ELF-1 (cell line): Measurements from ENCODE around the gene ZBTB37.
"Not testable (repeated sequence)": the region's sequence is repeated elsewhere in the genome, so short reads cannot be mapped to it uniquely, and the experiment has no call there.

Experiments
- DNase-seq: peaks from one replicate; pipeline ENCODE4 v3.0.0-alpha.2; 2016; ENCODE audit warnings: low read depth, low spot score

ZBTB37 gene, protein sequence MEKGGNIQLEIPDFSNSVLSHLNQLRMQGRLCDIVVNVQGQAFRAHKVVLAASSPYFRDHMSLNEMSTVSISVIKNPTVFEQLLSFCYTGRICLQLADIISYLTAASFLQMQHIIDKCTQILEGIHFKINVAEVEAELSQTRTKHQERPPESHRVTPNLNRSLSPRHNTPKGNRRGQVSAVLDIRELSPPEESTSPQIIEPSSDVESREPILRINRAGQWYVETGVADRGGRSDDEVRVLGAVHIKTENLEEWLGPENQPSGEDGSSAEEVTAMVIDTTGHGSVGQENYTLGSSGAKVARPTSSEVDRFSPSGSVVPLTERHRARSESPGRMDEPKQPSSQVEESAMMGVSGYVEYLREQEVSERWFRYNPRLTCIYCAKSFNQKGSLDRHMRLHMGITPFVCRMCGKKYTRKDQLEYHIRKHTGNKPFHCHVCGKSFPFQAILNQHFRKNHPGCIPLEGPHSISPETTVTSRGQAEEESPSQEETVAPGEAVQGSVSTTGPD

DNA sequence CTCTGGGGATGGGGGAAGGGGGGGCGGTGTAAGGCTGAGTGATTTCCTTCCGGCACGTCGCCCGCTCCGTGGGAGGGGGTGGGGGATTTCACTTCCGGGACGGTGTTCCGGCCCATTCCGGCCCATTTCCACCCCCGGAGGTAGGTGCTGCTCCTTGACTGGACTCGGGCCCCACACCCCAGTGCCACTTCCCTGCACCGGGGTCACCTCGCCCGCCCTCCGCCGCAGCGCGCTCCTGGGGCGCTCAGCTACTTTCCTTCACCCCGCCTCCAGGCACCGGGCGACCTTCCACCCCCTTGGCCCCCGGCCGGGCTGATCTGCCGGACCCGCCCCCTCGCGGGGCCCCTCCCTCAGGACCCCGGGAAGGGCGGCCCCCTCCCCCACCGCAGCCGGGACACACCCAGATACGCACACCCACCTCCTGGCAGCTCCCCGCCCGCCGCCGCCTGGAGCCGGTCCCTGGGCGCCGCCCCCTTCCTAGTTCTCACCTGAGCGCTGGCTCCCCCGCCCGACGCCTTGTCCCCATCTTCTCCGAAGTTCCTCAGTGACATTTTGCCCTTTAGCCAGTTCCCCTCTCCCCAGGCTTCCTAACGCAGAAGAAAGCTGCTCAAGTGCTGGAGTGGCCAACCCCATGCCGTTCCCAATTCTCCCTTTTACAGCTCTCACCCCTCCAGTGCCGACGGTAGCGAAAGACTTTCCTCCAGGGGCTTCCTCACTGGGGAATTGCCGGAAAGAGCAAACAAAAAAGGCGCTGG is at the start of gene ZBTB37:
Gene ZBTB37, plus strand, starts transcription at position 115 of the 755 bp plus-strand sequence. CDS start 1,846 bp downstream, outside the sequence.
- DNase-seq, result peak; percentile 96

DNA sequence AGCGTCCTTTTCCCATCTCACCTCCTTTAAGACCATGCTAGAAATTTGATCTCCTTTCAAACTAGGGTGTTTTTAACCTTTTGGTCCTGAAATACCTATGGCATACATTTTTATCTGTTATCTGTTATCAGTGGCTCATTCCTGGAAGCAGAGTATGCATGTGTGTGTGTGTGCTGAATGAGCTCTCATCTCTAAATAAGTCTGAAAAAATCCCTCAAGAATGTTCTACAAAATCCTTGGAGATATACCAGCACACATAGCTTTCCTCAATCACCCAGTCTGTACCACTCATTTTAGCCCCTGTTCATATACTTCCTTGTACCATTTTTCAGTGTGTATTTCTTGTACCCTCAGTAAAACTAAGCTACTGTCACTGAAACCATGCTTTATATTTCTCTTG is 49.7 kb upstream of the ZBTB37 start:
- DNase-seq, result no peak

DNA sequence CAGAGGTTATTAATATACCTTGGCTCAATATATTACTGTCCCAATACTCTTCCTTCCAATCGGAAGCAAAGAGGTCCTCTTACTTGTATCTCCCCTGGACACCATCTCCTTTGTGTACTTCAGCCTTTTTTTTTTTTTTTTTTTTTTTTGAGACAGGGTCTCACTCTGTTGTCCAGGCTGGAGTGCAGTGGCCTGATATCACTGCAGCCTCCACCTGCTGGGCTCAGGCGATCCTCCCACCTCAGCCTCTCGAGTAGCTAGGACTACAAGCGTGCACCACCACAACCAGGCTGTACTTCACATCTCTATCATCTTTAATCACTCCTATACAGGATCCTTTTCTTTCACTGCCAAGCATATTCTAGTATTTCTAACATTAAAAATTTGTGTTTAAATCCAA is 46.5 kb upstream of the ZBTB37 start:
- DNase-seq, result peak; percentile 1

DNA sequence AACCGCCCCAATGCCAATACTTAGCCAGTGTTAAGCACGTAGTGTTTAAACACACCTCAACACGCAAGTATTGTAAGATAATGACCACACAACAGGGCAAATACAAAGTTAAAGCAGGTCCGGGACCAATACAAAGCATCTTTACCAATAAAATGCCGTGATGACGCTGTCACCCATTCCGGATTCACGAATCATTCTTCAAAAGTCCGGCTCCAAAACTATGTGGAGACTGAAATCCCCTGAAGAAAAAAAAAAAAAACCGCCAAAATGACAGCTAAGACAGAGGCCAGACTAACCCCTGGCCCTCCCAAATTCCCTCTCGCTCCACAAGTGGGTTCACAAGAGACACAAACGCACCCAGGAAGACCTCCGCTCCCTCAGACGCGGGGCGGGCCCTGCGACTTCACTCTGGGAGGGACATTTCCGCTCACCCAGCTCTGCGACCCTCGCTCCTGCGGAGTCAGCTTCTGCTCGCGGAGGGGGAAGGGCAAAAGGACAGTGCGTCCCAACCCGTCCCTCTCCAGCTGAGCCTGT is 44.3 kb upstream of the ZBTB37 start:
- no peak for DNase-seq

DNA sequence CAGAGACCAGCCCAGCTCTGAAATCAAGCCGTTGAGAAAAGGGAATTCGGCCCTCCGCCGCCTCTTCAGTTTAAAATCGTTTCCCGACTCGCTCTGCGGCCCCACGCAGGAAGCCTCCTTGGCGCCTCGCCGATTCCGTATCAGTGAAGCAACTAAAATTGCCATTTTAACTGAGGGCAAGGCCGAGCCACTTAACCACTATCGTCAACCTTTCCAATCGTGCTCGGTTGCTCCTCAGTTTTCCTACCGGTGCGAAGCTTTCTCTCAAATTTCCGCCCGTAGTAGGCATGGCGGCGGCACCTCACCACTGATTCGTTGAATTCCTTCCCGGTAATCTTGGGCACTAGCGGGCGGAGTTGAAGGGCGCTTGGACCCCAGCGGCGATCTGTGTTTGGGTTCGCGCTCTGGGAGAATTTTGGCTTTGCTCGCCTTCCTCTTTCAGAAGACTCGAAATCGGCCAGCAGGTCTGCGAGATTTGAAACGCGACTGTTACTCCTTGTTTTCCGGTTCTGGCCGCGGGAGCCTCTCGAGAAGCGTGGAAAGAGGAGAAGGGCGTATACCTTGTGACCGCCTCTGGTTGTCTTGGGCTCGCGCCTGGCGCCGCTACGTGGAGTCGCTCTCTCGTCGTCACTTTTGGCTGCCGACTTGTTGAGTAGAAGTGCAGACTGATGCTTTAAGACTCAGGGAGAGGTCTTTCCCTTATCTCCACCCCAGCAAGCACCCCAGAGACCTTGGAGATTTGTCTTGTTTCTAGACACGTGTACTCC is 43.7 kb upstream of the ZBTB37 start, which contains the start of the genes CENPL and DARS2:
Gene CENPL, minus strand, starts transcription at position 569 of the 767 bp plus-strand sequence. CDS start 13,584 bp downstream, outside the sequence.
Gene DARS2, plus strand, starts transcription at position 359 of the 767 bp plus-strand sequence. CDS start 557 bp downstream, outside the sequence.
- peak; percentile 98 for DNase-seq

DNA sequence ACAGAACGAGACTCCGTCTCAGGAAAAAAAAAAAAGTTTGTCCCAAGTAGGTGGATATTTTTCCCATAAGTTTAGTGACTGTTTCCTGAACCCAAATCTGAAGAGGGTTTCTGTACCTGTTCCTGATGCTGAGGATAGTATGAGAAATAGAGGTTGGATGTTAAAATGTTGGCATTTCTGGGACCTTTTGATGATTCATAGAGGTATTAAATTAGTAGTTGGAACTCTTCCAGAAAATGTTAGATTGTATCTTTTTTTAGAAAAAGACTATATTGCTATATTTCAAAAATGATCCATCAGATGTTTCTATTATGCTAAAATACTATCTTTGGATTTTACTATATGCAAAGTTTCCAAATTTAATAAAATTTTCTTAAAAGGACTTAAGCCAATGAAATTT is 40.6 kb upstream of the ZBTB37 start:
- DNase-seq, result no peak

DNA sequence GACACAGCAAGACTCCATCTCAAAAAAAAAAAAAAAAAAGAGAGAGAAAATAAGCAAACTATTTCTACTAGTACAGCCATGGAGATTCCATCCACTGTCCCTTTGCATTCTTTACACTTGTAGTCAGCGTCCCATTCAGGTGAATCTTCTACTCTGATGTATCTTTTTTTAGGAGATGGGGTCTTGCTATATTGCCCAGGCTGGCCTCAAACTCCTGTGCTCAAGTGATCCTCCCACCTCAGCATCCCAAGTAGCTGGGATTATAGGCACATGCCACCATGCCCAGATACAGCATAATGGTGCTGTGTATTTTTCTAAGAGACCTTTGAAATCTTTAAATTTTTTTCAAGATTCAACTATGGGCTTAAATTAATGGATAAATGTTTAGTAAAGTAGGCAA is 35.4 kb upstream of the ZBTB37 start:
- no peak for DNase-seq

DNA sequence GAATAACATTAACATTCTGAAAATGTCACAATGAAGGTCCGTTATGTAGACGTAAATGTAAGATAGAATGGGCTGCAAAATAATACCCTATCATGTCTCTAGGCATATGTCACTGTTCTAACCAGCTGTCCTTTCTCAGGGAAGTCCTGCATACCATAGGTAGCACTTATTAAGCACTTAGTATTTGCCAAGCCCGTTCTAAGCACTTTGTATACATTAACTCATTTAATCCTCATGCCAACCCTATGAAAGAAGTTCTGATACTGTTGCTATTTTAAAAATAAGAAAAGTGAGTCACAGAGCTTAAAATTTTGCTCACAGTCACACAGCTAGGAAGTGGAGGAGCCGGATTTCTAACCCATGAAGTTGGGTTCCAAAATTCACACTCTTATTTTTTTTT is 16.1 kb upstream of the ZBTB37 start:
- DNase-seq, result no peak

DNA sequence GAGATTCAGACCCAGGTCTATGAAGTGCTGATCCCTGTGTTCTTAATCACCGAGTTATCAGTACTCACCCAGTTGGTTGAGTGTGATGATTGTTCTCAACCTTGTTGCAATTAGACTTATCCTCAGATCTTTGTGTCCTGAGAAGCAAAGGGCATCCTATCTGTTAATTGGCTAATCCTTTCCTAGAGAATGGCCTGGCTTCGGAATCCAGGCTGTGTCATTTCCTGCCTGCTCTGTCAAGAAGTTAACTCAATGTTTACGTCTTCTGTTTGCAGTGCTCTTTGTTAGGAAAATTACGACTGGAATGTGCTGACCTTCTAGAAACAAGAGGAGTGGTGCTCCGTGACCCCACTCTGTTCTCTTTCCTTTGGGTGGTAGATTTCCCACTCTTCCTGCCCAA is 15.1 kb upstream of the ZBTB37 start:
- peak; percentile 81 for DNase-seq

DNA sequence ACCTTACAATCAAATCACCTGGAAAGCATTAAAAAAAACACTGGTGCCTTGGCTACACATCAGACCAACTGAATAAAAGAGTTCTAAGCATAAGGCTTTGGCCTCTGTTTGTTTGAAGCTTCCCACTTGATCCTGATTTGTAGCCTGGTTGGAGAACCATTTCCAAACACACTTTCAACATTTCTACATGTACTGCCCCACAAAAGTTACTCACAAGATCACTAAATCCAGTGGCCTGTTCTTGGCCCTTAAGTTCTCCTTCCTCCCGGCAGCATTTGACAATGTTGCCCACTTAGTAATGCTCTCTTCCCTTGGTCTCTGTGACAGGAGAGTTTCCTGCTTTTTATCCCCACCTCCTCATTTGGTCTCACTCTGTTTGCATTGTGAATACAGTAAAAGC is 12.2 kb upstream of the ZBTB37 start:
- DNase-seq, result no peak

DNA sequence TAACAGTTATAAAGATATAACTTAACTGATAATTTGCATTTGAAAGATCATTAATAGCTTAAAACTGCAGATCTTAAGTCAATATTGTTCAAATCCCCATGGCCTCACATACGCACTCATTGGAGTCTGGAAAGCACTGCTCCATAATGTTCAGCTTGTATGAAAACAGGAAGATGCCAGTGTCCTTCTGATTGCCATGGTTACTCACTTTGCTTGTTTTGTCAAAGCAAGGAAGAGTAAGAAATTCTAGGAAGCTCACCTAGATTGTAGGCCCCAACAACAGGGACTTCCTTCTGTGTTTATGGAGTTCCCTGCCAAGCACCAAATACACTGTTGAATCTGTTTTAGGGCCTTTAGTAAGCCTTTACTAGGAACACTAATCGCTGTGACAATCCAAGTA is 11.3 kb upstream of the ZBTB37 start:
- DNase-seq, result no peak

DNA sequence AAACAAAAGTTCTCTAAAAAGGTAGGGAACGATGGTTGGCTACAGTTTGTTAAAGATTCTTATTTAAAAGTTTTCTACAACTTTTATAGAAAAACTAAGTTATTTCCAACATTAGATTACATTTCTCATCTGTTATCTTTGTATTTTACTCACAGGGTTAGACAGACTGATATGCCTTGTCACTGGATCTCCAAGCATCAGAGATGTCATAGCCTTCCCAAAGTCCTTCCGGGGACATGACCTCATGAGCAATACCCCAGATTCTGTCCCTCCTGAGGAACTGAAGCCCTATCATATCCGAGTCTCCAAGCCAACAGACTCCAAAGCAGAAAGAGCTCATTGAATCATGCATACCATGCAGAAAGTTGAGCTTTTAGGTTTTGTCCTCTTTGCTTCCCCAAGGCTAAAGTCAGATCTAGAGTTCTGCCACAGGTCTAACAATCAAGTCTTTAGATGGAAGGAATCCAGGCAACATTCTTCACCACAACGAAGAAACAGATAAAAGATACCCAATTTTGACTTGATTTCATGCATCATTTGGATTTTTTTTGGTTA is 10.7 kb upstream of the ZBTB37 start:
- no peak for DNase-seq

DNA sequence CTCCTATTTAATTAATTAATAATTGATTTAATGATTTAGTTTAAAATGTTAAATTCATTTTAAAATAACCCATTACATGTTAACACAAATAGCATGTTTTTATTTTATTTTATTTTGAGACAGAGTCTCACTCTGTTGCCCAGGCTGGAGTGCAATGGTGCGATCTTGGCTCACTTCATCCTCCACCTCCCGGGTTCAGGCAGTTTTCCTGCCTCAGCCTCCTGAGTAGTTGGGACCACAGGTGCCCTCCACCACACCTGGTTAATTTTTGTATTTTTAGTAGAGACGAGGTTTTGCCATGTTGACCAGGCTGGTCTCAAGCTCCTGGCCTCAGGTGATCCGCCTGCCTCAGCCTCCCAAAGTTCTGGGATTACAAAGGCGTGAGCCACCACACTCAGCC is 8.6 kb upstream of the ZBTB37 start:
- not testable (repeated sequence) for DNase-seq

DNA sequence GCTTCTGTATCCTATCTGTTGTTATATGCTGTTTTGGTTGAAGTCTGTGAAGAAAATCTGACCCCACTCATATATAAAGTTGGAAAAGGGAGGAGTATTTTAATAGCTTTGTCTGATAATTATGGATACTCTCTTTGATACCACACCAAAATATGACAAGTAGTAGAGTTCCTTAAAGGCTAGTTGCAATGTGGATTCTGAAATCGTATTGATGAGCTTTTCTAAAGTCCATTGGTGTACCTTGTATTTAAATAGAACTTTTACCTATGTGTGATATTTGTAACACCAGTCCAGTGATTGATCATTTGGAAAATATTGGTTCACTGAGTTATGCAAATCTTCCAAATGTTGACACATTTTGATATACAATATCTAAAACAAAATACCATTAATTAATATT is 8.1 kb upstream of the ZBTB37 start:
- DNase-seq, result no peak

DNA sequence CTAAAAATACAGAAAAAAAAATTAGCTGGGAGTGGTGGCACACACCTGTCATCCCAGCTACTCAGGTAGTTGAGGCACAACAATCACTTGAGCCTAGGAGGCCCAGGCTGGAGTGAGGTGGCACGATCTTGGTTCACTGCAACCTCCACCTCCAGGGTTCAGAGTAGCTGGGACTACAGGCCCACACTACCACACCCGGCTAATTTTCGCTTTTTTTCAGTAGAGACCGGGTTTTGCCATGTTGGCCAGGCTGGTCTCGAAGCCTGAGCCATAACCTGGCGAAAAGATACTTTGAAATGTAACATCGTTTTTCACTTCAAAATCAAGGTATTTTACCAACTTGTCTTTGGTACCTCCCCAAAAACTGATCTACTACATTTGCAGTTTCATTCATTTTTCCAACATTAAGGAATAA is 6.4 kb upstream of the ZBTB37 start:
- peak; percentile 76 for DNase-seq

DNA sequence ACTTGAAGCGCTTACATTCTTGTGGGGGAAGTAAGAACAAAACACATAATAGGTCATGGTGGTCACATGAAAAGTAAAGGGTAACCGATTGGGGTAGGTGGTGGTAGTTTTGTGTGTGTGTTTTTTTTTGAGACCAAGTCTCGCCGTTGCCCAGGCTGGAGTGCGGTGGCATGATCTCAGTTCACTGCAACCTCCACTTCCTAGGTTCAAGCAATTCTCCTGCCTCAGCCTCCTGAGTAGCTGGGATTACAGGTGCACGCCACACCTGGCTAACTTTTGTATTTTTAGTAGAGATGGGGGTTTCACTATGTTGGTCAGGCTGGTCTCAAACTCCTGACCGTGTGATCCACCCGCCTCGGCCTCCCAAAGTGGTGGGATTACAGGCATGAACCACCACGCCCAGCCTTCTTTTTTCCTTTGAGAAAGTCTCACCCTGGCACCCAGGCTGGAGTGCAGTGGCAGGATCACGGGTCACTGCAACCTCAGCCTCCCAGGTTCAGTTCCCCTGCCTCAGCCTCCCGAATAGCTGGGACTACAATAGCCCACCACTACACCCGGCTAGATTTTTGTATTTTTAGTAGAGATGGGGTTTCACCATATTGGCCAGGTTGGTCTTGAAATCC is 5.9 kb upstream of the ZBTB37 start:
- peak; percentile 74 for DNase-seq

DNA sequence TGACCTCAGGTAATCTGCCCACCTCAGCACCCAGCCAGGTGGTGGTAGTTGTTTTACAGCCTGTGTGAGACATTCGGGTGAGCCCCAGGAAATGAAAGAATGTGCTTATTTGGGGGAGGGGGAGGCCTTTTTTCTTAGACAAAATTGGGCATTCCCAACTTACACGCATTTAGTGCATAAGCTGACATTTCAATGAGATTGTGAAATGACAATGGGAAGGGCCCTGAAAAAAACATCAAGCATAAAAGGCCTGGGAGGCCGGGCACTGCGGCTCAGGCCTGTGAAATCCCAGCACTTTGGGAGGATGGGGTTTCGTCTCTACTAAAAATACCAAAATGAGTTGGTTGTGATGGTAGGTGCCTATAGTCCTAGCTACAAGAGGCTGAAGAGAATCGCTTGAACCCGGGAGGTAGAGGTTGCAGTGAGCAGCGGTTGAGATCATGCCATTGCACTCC is 5.4 kb upstream of the ZBTB37 start:
- no peak for DNase-seq

DNA sequence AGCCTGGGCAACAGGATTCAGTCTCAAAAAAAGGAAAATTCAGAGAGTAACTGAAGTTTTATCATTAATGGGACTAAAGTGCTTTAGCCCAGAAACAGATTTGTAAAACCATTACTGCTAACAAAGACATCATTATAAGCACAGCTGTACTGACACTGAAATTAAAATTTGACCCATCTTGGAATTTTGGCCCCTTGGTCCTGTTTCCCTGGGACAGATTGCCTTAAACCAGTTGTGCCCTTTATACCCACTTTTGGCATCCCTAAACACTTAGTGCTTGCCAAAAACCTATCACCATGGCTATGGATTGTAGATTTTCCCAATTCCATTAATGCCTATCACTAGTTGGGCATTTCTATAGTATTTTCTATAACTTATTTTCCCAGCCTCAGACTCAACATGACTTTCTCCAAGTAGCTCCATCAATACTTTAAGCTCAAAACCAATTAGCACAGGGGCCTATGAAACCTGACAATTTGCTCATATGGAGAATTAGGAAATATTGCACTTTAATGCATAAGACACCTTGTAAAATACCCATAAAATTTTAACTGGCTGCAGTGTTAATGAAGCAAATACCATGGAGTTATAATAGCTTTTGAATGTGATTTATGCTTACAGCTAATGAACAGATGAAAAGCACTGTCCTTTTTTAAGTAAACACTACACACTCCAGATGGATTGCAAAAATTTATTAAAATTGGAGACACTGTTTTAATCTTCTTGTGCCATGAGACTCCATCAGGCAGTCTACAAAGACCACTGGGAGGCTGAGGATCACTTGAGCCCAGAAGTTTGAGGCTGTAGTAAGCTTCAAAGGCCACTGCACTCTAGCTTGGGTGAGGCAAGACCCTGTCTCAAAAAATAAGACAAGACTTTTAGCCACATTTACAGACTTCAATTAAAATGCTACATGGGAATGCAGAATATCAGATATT is 4.7 kb upstream of the ZBTB37 start:
- no peak for DNase-seq

DNA sequence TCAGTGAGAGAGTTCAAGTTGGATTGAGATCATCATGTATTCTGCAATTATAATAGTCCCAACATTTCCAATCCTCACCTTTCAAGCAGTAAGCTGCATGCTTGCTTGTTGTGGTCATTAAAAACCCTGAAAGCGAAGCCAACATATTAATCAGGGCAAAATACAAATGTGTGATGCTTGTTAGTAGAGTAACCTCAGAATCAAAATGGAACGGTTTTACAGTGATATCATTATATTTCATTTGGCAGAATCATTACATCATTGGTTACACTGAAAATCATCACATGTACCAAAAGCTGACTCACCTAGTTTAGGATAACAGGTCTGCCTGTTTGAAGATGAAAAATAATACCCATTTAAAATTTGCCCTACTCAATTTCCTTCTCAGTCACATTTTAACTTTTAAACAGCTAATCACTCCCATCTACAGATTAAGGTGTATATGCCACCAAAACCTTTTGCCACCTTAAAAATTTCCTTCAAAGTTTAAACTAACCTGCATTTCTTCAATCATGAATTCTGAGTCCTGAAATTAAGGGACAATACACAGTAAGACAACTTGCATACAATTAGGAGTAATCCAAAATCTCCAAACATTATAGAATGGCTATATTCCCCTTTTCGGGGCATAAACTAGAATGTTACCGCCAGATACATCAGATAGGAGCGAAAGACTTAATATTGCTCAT is 3.9 kb upstream of the ZBTB37 start:
- DNase-seq, result no peak
